HepG2 (cell line): Measurements from ENCODE around the gene RNASE13. TPM values are rescaled to one million over a fixed set of nuclear protein-coding genes. Genes with fewer than 3 reads are reported as not detected.
A peak's percentile ranks its signal among the peaks of the same experiment; 100 is the strongest.

Experiments used
- IRF2 ChIP-seq: IDR thresholded peaks from 2 replicates; pipeline ENCODE4 v1.6.1; 2018; ENCODE audit warnings: missing genetic modification reagents, missing compliant biosample characterization
- NFIC ChIP-seq: IDR thresholded peaks from 2 replicates; pipeline ENCODE4 v1.6.1; 2012; ENCODE audit warnings: mild to moderate bottlenecking, low read length, inconsistent platforms
- NFRKB ChIP-seq: fragments of 450-650 bp; IDR thresholded peaks from 2 replicates; pipeline ENCODE4 v1.6.1; 2017
- NR2F1 ChIP-seq, 2 experiments: fragments of 450-650 bp in 1 of 2; formaldehyde crosslinking in 1 of 2; IDR thresholded peaks; 2 replicates each; pipeline versions ENCODE4 v1.5.0 to v1.6.1; 2016 to 2020; ENCODE audit warnings: mild to moderate bottlenecking in 1 of 2, missing compliant biosample characterization in 1 of 2, missing genetic modification reagents in 1 of 2, moderate library complexity in 1 of 2
- NR2F6 ChIP-seq, 2 experiments: IDR thresholded peaks; 2 replicates each; pipeline ENCODE4 v1.6.1; 2016; ENCODE audit warnings: antibody characterized with exemption in 1 of 2, mild to moderate bottlenecking in 1 of 2
- TBL1XR1 ChIP-seq: fragments of 150-350 bp; IDR thresholded peaks from 2 replicates; pipeline ENCODE4 v1.6.1; 2014; ENCODE audit warnings: borderline replicate concordance, low read length; ENCODE audit not compliant: partially characterized antibody
- ZFP41 ChIP-seq: sonication (generic); formaldehyde crosslinking; IDR thresholded peaks from 2 replicates; pipeline ENCODE4 v1.4.0; 2020; ENCODE audit warnings: mild to moderate bottlenecking, missing genetic modification reagents, borderline replicate concordance
- ZFP82 ChIP-seq: sonication (generic); formaldehyde crosslinking; IDR thresholded peaks from 2 replicates; pipeline ENCODE4 v1.5.1; 2020; ENCODE audit warnings: mild to moderate bottlenecking, missing genetic modification reagents, borderline replicate concordance
- ZNF101 ChIP-seq: sonication (generic); formaldehyde crosslinking; IDR thresholded peaks from 2 replicates; pipeline ENCODE4 v1.4.0; 2020; ENCODE audit warnings: mild to moderate bottlenecking, low read depth, missing genetic modification reagents, borderline replicate concordance
- ZNF180 ChIP-seq: sonication (generic); formaldehyde crosslinking; IDR thresholded peaks from 2 replicates; pipeline ENCODE4 v1.4.0; 2020; ENCODE audit warnings: low read depth, missing genetic modification reagents, borderline replicate concordance
- ZNF569 ChIP-seq: sonication (generic); formaldehyde crosslinking; IDR thresholded peaks from 2 replicates; pipeline ENCODE4 v1.5.0; 2020; ENCODE audit warnings: mild to moderate bottlenecking, missing genetic modification reagents, moderate library complexity, borderline replicate concordance
- ZNF737 ChIP-seq: sonication (generic); formaldehyde crosslinking; IDR thresholded peaks from 2 replicates; pipeline ENCODE4 v1.5.0; 2020; ENCODE audit warnings: missing genetic modification reagents, mild to moderate bottlenecking, borderline replicate concordance
- ZNF839 ChIP-seq: sonication (generic); formaldehyde crosslinking; IDR thresholded peaks from 2 replicates; pipeline ENCODE4 v1.4.0; 2020; ENCODE audit warnings: missing genetic modification reagents, mild to moderate bottlenecking, borderline replicate concordance
- ZSCAN25 ChIP-seq: sonication (generic); formaldehyde crosslinking; IDR thresholded peaks from 2 replicates; pipeline ENCODE4 v1.8.0; 2022; ENCODE audit warnings: mild to moderate bottlenecking, missing genetic modification reagents
- polyA plus RNA-seq, 8 experiments: library from polyadenylated mRNA; depleted of rRNA in 3 of 8; stranded (reverse) in 7 of 8; unstranded in 1 of 8; fragments of >200 nt; fragmentation: Illumina TruSeq in 4 of 8; extraction: Trizol in 4 of 8; gene quantifications; 2 replicates each; pipeline versions ENCODE4 v1.2.1 to v1.2.3, GENCODE V29; 2011 to 2016; ENCODE audit warnings: low read depth in 4 of 8, missing spikeins in 1 of 8, mixed read lengths in 1 of 8; ENCODE audit not compliant: insufficient read depth in 1 of 8
- total RNA-seq, 5 experiments: library from RNA; depleted of rRNA; stranded (reverse); fragments of >200 nt; fragmentation: Illumina TruSeq; extraction: Trizol; gene quantifications; 2 replicates each; pipeline ENCODE4 v1.2.3, GENCODE V29; 2016; ENCODE audit warnings: low read depth in 1 of 5
- TF ChIP-seq, protein P1 (sequence below): sonication (generic); formaldehyde crosslinking; IDR thresholded peaks from 2 replicates; pipeline ENCODE4 v1.9.0; 2021; ENCODE audit warnings: missing genetic modification reagents, borderline replicate concordance
- TF ChIP-seq, protein P2 (sequence below): IDR thresholded peaks from 2 replicates; pipeline ENCODE4 v1.6.1; 2012; ENCODE audit warnings: inconsistent platforms
- TF ChIP-seq, protein P3 (sequence below): sonication (generic); formaldehyde crosslinking; IDR thresholded peaks from 2 replicates; pipeline ENCODE4 v1.5.0; 2020; ENCODE audit warnings: missing genetic modification reagents
- TF ChIP-seq, protein P4 (sequence below): sonication (generic); formaldehyde crosslinking; IDR thresholded peaks from 2 replicates; pipeline ENCODE4 v1.4.0; 2020; ENCODE audit warnings: missing genetic modification reagents, mild to moderate bottlenecking, borderline replicate concordance
- TF ChIP-seq, protein P5 (sequence below): sonication (generic); formaldehyde crosslinking; conservative IDR thresholded peaks from 2 replicates; pipeline ENCODE4 v1.4.0; 2020; ENCODE audit warnings: missing genetic modification reagents
- TF ChIP-seq, protein P6 (sequence below): sonication (generic); formaldehyde crosslinking; IDR thresholded peaks from 2 replicates; pipeline ENCODE4 v1.4.0; 2020; ENCODE audit warnings: mild to moderate bottlenecking, missing genetic modification reagents

Gene RNASE13
- total and polyA plus RNA-seq, 2 of the 13 experiments (the other 11 are each of a cell fraction or from before 2014, with no cell fraction given) = 1.0 TPM; not detected in 1

DNA sequence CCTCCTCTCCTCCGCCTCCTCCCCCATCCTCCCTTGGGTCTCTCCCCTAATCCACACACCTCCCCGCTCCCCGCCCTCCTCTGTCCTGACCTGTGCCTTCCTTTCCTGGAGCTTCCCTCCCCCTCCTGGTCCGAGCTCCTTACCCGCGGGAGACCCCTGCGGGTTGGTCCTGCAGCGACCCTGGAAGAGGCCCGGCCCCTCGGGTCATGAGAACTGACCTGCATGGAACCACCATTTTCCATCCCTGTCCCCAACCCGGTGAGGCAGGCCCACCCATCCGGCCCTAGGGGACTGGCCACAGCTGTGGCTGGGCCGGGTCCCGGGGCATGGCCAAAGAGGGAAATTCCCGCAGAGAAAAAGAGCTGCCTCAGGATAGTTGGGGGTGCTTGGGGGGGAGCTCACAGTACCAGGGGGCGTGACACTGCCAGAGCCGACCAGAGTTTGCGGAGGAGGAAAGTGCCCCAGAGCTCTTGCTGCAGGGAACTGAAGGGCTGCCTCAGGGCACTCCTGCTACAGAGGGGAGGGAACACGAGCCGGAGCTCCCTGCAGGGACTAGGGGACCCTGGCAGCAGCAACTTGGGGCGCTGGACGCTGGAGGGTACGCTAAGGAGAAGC is 36.1 kb upstream of the RNASE13 start (continued):
- 0 out of 2 replicates have a peak, but pooled peaks have one; percentile 27 for TF ChIP-seq ZNF180 (CRISPR knock-in tag)
- no peak for TF ChIP-seq ZNF569 (CRISPR knock-in tag)
- TF ChIP-seq, protein P1, sequence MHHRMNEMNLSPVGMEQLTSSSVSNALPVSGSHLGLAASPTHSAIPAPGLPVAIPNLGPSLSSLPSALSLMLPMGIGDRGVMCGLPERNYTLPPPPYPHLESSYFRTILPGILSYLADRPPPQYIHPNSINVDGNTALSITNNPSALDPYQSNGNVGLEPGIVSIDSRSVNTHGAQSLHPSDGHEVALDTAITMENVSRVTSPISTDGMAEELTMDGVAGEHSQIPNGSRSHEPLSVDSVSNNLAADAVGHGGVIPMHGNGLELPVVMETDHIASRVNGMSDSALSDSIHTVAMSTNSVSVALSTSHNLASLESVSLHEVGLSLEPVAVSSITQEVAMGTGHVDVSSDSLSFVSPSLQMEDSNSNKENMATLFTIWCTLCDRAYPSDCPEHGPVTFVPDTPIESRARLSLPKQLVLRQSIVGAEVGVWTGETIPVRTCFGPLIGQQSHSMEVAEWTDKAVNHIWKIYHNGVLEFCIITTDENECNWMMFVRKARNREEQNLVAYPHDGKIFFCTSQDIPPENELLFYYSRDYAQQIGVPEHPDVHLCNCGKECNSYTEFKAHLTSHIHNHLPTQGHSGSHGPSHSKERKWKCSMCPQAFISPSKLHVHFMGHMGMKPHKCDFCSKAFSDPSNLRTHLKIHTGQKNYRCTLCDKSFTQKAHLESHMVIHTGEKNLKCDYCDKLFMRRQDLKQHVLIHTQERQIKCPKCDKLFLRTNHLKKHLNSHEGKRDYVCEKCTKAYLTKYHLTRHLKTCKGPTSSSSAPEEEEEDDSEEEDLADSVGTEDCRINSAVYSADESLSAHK (CRISPR knock-in tag) = no peak
- no peak; the same call in 1 of the 2 replicates for TF ChIP-seq ZFP41 (CRISPR knock-in tag)
- TF ChIP-seq NFRKB = no peak
- TF ChIP-seq, protein P2, sequence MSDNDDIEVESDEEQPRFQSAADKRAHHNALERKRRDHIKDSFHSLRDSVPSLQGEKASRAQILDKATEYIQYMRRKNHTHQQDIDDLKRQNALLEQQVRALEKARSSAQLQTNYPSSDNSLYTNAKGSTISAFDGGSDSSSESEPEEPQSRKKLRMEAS = peak; percentile 39
- no peak for TF ChIP-seq IRF2
- TF ChIP-seq, protein P3, sequence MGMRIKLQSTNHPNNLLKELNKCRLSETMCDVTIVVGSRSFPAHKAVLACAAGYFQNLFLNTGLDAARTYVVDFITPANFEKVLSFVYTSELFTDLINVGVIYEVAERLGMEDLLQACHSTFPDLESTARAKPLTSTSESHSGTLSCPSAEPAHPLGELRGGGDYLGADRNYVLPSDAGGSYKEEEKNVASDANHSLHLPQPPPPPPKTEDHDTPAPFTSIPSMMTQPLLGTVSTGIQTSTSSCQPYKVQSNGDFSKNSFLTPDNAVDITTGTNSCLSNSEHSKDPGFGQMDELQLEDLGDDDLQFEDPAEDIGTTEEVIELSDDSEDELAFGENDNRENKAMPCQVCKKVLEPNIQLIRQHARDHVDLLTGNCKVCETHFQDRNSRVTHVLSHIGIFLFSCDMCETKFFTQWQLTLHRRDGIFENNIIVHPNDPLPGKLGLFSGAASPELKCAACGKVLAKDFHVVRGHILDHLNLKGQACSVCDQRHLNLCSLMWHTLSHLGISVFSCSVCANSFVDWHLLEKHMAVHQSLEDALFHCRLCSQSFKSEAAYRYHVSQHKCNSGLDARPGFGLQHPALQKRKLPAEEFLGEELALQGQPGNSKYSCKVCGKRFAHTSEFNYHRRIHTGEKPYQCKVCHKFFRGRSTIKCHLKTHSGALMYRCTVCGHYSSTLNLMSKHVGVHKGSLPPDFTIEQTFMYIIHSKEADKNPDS = 0 out of 2 replicates have a peak, but pooled peaks have one; percentile 31
- no peak for TF ChIP-seq ZNF101 (CRISPR knock-in tag)
- no peak; the same call in 1 of the 2 replicates for TF ChIP-seq ZSCAN25
- TF ChIP-seq, protein P4, sequence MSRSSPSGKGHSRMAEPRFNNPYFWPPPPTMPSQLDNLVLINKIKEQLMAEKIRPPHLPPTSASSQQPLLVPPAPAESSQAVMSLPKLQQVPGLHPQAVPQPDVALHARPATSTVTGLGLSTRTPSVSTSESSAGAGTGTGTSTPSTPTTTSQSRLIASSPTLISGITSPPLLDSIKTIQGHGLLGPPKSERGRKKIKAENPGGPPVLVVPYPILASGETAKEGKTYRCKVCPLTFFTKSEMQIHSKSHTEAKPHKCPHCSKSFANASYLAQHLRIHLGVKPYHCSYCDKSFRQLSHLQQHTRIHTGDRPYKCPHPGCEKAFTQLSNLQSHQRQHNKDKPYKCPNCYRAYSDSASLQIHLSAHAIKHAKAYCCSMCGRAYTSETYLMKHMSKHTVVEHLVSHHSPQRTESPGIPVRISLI = no peak; the same call in 1 of the 2 replicates
- no peak for TF ChIP-seq TBL1XR1
- peak in 1 of 2 experiments; percentile 51; a peak in 1 of 4 replicates for TF ChIP-seq NR2F1 (CRISPR knock-in tag; IDR thresholded peaks at IDR 0.05)
- TF ChIP-seq ZNF737 (CRISPR knock-in tag) = no peak
- TF ChIP-seq ZFP82 (CRISPR knock-in tag) = no peak
- no peak for TF ChIP-seq ZNF839 (CRISPR knock-in tag)
- TF ChIP-seq, protein P5, sequence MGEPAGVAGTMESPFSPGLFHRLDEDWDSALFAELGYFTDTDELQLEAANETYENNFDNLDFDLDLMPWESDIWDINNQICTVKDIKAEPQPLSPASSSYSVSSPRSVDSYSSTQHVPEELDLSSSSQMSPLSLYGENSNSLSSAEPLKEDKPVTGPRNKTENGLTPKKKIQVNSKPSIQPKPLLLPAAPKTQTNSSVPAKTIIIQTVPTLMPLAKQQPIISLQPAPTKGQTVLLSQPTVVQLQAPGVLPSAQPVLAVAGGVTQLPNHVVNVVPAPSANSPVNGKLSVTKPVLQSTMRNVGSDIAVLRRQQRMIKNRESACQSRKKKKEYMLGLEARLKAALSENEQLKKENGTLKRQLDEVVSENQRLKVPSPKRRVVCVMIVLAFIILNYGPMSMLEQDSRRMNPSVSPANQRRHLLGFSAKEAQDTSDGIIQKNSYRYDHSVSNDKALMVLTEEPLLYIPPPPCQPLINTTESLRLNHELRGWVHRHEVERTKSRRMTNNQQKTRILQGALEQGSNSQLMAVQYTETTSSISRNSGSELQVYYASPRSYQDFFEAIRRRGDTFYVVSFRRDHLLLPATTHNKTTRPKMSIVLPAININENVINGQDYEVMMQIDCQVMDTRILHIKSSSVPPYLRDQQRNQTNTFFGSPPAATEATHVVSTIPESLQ = no peak
- TF ChIP-seq, protein P6, sequence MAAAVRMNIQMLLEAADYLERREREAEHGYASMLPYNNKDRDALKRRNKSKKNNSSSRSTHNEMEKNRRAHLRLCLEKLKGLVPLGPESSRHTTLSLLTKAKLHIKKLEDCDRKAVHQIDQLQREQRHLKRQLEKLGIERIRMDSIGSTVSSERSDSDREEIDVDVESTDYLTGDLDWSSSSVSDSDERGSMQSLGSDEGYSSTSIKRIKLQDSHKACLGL (CRISPR knock-in tag) = no peak
- no peak for TF ChIP-seq NFIC
- TF ChIP-seq NR2F6 (IDR thresholded peaks at IDR 0.05) = peak; percentile 74; the same call in 1 of the 2 replicates
- peak; percentile 82 for TF ChIP-seq NR2F6 (CRISPR knock-in tag; IDR thresholded peaks at IDR 0.05)
